ENCODE data around the gene LAMA2.

LAMA2 gene

GRCh38 chr6:129521946-129522345, 639.0 kb downstream of the LAMA2 start:
- no peak for DNase-seq (ENCODE audit: low spot score)

GRCh38 chr6:129523816-129524215, 640.9 kb downstream of the LAMA2 start:
- no peak for DNase-seq (ENCODE audit: low spot score)

- no peak for DNase-seq (ENCODE audit: low spot score)
Observed at GRCh38 chr6:129525055-129525454, 642.1 kb downstream of the LAMA2 start.

- no peak for DNase-seq (ENCODE audit: low spot score)
Observed at GRCh38 chr6:129534926-129535325, 652.0 kb downstream of the LAMA2 start.

GRCh38 chr6:129536271-129536670, 653.3 kb downstream of the LAMA2 start:
- no peak for DNase-seq (ENCODE audit: low spot score)

GRCh38 chr6:129539032-129539431, 656.1 kb downstream of the LAMA2 start:
- DNase-seq (ENCODE audit: low spot score), result no peak

GRCh38 chr6:129542705-129543104, 659.8 kb downstream of the LAMA2 start:
- DNase-seq (ENCODE audit: low spot score), result no peak

GRCh38 chr6:129543981-129544380, 661.0 kb downstream of the LAMA2 start:
- DNase-seq (ENCODE audit: low spot score), result no peak

- DNase-seq (ENCODE audit: low spot score), result no peak
Observed at GRCh38 chr6:129544892-129545612, 662.1 kb downstream of the LAMA2 start.

- DNase-seq (ENCODE audit: low spot score), result no peak
Observed at GRCh38 chr6:129546702-129547101, 663.8 kb downstream of the LAMA2 start.

- DNase-seq (ENCODE audit: low spot score), result no peak
Observed at GRCh38 chr6:129551486-129551885, 668.5 kb downstream of the LAMA2 start.

GRCh38 chr6:129552413-129552812, 669.5 kb downstream of the LAMA2 start:
- DNase-seq (ENCODE audit: low spot score), result no peak

GRCh38 chr6:129555206-129555832, 672.4 kb downstream of the LAMA2 start:
- no peak for DNase-seq (ENCODE audit: low spot score)

- DNase-seq (ENCODE audit: low spot score), result no peak
Observed at GRCh38 chr6:129558248-129558647, 675.3 kb downstream of the LAMA2 start.

GRCh38 chr6:129565366-129565765, 682.4 kb downstream of the LAMA2 start:
- DNase-seq (ENCODE audit: low spot score), result no peak

GRCh38 chr6:129565811-129566210, 682.9 kb downstream of the LAMA2 start:
- DNase-seq (ENCODE audit: low spot score), result no peak

Measured in cerebellar cortex (tissue), 1 donor.